GM19397 (cell line): ENCODE results near the gene TAF11L6.
"Not testable (repeated sequence)": the region's sequence is repeated elsewhere in the genome, so short reads cannot be mapped to it uniquely, and the experiment has no call there.

Experiments used
- ATAC-seq: cut with Tn5 transposase; IDR thresholded peaks from one replicate; pipeline ENCODE4 v1.9.1; 2021; ENCODE audit warnings: mild to moderate bottlenecking, moderate library complexity; ENCODE audit not compliant: unreplicated experiment

The TAF11L6 gene

GRCh38 chr5:17528369-17528768 is at the start of gene TAF11L6:
TSS of gene TAF11L6 (plus strand) at chr5:17528669.
- ATAC-seq: not testable (repeated sequence)

GRCh38 chr5:17481378-17481777 is 47.1 kb upstream of the TAF11L6 start:
- no peak for ATAC-seq

DNA sequence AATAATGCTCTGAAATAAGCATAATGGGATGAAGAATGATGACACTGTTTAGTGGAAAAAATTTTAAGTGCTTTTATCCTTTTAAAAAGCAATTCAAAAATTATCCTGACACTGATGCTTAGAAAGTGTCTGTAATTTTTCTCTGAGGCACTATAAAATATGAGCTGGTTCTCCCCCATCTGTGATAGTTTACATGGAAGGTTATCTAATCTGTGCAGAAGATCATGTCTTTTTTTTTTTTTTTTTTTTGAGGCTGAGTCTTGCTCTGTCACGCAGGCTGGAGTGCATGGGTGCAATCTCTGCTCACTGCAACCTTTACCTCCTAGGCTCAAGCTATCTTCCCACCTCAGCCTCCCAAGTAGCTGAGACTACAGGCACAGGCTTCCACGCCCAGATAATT is 45.7 kb upstream of the TAF11L6 start:
- ATAC-seq: no peak

DNA sequence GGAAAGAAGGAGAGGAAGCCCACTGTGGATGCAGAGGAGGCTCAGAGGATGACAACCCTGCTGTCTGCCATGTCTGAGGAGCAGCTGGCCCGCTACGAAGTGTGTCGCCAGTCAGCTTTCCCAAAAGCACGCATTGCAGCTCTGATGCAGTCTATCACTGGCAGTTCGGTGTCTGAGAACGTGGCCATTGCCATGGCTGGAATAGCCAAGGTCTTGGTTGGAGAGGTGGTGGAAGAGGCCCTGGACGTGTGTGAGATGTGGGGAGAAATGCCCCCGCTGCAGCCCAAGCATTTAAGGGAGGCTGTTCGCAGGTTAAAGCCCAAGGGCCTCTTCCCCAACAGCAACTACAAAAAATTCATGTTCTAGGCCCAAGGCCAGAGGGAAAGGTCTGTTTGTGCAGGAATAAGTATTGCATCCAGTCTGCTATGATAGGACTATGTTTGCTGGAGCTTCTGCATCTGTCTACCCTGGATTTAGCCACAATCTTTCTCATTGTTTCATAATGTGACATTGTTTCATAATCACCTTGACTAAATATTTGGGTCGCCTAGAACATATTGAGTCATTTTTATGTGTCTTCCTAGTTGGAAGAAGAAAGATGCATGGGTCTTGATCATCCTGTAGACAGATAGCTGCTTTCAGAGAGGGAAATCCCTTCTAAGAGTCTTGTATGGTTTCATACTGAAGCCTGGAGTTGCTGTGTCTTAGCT is 41.9 kb upstream of the TAF11L6 start:
- ATAC-seq: not testable (repeated sequence)

DNA sequence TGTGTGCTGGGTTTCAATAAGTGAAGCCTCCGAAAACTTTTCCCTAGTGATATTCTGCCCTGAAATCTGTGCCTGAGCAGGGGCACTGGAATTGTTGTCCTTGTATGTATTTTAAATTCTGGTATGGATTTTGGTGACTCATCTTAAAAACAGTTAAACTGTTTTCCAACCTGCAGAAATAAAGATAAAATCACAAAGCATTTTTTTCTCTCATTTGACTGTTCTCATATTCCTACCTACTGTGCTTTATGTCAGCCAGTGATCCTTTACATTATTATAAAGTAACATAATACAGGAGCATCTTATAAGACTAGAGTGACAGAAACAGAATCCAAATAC is 41.3 kb upstream of the TAF11L6 start:
- ATAC-seq: no peak

GRCh38 chr5:17491257-17491656 is 37.2 kb upstream of the TAF11L6 start:
- ATAC-seq: not testable (repeated sequence)

DNA sequence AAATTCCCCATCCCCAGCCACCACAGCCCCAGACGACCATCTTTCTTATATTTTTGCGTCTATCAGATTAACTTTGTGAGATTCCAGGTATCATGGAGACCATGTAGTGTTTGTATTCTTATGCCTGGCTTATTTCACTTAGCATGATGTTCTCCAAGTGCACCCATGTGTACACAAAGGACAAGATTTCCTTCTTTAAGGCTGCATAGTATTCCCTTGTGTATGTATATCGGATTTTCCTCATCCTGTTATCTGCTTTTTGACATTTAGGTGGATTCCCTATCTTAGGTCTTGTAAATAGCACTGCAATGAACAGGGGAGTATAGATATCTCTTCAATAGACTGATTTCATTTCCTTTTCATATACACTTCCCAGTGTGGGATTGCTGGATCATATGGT is 35.7 kb upstream of the TAF11L6 start:
- no peak for ATAC-seq

DNA sequence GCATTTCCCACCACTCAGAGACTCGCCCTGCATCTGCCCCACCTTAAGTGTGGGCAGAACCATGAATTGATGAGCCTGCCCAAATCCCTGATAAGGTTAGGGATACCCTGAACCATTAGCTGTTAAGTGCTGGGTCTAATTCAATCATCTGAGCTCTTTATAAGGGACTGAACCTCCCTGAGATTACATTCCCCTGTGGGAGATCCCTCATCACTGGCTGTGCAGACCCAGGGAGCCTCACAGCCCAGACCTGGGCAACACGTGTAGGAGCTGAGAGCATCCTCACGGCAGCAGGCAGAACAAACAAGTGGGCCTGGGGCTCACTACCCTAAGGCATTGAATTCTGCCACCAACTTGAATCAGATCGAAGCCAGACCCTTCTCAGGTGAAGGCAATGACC is 31.0 kb upstream of the TAF11L6 start:
- ATAC-seq: no peak

GRCh38 chr5:17497931-17498330 is 30.5 kb upstream of the TAF11L6 start, which contains the start of gene TAF11L2:
TSS of gene TAF11L2 (plus strand) at chr5:17498231.
- not testable (repeated sequence) for ATAC-seq

DNA sequence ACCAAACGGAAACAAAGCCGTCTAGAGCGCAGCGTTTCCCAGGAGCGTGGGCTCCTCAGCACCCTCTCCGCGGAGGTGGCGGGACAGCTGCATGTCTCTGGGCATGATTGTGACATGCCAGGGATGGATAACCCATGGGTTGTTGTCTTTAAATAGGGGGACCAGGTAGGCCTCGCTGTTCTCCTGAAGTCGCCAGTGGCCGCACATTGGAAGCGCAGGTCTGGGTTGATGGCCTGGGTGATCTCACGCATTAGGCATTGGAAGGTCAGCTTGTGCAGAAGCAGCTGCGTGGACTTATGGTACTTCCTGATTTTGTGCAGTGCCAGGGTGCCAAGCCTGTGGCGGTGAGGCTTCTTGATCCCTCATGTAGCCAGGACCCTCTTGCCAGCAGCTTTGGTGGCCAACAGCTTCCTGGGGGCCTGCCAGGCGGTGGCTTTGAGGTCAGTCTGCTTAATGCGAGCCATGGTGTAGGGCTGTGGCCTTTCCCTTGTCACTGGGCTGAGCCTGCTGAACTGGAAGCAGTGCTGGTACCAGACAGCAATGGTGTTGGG is 16.6 kb upstream of the TAF11L6 start:
- ATAC-seq: no peak

GRCh38 chr5:17517526-17517925 is 10.9 kb upstream of the TAF11L6 start:
- ATAC-seq: not testable (repeated sequence)

DNA sequence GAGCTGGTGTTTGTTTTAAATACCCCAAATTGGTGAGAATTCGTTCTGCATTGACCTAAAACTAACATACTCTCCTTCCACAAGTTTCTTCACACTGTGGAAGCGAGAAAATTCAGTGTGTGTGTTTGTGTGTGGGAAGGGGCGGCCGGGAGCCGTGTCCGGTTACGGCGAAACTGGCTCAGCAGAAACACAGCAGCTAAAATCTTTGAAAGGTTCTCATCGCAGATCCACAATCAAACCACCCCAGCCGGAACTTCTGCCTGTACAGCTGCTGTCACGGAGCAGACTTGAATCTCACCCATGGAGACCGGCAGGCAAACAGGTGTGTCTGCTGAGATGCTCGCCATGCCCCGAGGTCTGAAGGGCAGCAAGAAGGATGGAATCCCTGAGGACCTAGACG is 10.4 kb upstream of the TAF11L6 start, which contains the start of gene TAF11L3:
Gene TAF11L3, plus strand, starts transcription at position 301 of the 400 bp plus-strand sequence.
- not testable (repeated sequence) for ATAC-seq

DNA sequence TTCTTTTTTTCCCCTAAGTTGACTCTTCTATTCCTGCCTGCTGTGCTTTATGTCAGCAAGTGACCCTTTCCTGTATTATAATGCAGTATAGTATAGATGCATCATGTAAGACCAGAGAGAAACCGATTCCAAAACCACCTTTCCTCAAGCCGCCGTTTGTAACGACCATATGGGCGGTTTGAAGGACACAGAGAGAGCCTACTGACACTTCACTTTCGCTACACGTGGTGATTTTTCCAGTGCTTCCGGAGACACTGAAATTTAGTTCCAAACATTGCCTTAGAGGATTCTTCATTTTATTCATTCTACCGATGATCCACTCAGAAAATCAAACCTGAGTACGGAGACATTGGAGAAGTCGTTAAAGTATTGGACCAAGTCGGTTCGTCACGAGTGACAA is 9.0 kb upstream of the TAF11L6 start:
- ATAC-seq: not testable (repeated sequence)

- not testable (repeated sequence) for ATAC-seq
These were observed 7.0 kb upstream of the TAF11L6 start, which contains the start of gene TAF11L4 for GRCh38 chr5:17521501-17521900. TSS of gene TAF11L4 (plus strand) at chr5:17521801.

DNA sequence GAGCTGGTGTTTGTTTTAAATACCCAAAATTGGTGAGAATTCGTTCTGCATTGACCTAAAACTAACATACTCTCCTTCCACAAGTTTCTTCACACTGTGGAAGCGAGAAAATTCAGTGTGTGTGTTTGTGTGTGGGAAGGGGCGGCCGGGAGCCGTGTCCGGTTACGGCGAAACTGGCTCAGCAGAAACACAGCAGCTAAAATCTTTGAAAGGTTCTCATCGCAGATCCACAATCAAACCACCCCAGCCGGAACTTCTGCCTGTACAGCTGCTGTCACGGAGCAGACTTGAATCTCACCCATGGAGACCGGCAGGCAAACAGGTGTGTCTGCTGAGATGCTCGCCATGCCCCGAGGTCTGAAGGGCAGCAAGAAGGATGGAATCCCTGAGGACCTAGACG is 3.5 kb upstream of the TAF11L6 start, which contains the start of gene TAF11L5:
Gene TAF11L5, plus strand, starts transcription at position 301 of the 400 bp plus-strand sequence.
- not testable (repeated sequence) for ATAC-seq

DNA sequence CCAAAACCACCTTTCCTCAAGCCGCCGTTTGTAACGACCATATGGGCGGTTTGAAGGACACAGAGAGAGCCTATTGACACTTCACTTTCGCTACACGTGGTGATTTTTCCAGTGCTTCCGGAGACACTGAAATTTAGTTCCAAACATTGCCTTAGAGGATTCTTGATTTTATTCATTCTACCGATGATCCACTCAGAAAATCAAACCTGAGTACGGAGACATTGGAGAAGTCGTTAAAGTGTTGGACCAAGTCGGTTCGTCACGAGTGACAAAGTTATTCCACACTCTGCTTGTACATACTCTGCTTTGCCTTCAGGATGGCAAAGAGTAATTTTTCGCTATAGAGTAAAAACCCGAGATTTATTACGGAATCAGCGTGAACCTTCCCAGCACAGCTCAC is 2.0 kb upstream of the TAF11L6 start:
- ATAC-seq: not testable (repeated sequence)
